SH-SY5Y (cell line): Measurements from ENCODE around the gene HACD2.

Source experiments
- GATA2 ChIP-seq: IDR thresholded peaks from 2 replicates; pipeline ENCODE4 v1.6.1; 2011; ENCODE audit warnings: mild to moderate bottlenecking, low read depth, low read length
- GATA3 ChIP-seq: IDR thresholded peaks from 2 replicates; pipeline ENCODE4 v1.6.1; 2011; ENCODE audit warnings: low read depth, mild to moderate bottlenecking, low read length, moderate library complexity

The HACD2 gene

GRCh38 chr3:123505820-123506219, 79.0 kb downstream of the HACD2 start:
- TF ChIP-seq GATA3, result no peak
- TF ChIP-seq GATA2, result no peak

DNA sequence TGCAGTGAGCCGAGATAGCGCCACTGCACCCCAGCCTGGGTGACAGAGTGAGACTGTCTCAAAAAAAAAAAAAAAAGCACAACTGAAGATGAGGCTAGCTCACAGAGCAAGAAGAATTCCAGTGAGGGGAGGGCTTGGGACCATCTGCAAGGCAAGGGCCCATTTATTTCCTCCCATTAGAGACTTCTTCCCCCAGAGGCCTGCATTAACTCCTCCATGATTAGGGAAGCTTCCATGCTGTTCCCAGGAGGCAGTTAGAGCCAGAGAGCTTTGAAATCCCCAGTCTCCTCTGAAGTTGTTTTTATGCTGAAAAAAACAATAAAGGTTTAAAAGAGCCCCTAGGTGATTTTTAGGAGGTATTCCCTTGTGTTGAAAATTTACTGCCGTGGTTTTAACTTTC, 81.7 kb downstream of the HACD2 start:
- TF ChIP-seq GATA3 (no peak), GATA2 (no peak)

- no peak for TF ChIP-seq GATA2
- TF ChIP-seq GATA3, result no peak
These were observed 85.5 kb downstream of the HACD2 start for GRCh38 chr3:123499322-123499721.

- TF ChIP-seq GATA3 (no peak), GATA2 (no peak)
These were observed 86.1 kb downstream of the HACD2 start for GRCh38 chr3:123498761-123499160.

GRCh38 chr3:123493912-123494311, 90.9 kb downstream of the HACD2 start:
- TF ChIP-seq GATA2 (no peak), GATA3 (no peak)

GRCh38 chr3:123491966-123492587, 92.8 kb downstream of the HACD2 start:
- TF ChIP-seq GATA2 (no peak), GATA3 (no peak)

DNA sequence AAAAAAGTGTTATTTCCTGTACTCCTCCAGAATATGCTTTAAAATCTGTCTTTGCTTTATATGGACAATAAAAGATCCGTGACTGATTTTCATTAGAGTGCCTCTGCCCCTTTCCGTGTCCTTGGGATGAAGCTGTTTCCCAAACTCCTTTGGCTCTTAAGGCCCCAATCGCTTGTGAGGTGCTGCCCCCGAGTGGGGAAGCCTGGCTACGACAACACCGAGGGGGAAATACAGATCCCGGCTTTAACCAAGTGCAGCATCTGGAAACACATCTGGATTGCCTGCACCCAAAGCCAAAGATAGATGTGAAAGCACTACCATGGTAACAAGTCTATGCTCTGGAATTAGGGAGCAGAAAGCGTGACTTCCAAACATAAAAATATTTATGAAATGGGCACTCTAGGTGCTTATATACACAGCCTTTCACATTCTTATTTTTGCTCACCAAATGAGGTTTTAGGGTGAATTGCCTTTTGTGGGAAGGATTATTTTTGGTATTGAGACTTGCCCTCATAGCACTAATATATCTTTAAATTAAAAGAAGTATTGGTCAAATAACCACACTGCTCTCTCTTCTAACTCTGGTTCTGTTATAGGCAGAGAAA, 95.4 kb downstream of the HACD2 start:
- TF ChIP-seq GATA2 (no peak), GATA3 (no peak)

GRCh38 chr3:123488645-123489347, 96.1 kb downstream of the HACD2 start:
- TF ChIP-seq GATA2 (no peak), GATA3 (no peak)

DNA sequence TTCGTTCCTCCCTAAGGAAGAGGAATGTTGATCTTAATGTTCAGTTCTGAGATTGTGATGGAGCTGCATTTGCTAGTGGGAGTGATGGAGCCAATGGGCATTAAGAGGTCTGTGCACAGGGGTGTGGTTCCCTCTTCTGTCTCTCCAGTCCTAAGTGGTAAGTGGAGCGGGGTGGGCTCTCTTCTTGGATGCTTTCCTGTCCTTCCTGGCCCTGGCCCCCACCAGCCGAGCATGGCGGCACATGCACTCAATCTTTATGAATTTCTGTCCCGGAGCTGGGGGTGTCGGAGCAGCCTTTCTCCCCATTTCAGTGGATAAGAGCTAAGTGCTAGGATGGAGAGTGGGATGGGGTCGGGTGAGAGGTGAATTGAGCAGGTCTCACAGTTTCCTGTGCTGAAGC, 98.4 kb downstream of the HACD2 start:
- TF ChIP-seq GATA2 (no peak), GATA3 (no peak)

GRCh38 chr3:123485551-123485950, 99.3 kb downstream of the HACD2 start:
- TF ChIP-seq GATA3 (no peak), GATA2 (no peak)

GRCh38 chr3:123483146-123483545, 101.7 kb downstream of the HACD2 start:
- no peak for TF ChIP-seq GATA3
- no peak for TF ChIP-seq GATA2

GRCh38 chr3:123481722-123482457, 103.0 kb downstream of the HACD2 start:
- TF ChIP-seq GATA3 (no peak), GATA2 (no peak)

- TF ChIP-seq GATA3, result no peak
These were observed 103.8 kb downstream of the HACD2 start for GRCh38 chr3:123481071-123481470.

DNA sequence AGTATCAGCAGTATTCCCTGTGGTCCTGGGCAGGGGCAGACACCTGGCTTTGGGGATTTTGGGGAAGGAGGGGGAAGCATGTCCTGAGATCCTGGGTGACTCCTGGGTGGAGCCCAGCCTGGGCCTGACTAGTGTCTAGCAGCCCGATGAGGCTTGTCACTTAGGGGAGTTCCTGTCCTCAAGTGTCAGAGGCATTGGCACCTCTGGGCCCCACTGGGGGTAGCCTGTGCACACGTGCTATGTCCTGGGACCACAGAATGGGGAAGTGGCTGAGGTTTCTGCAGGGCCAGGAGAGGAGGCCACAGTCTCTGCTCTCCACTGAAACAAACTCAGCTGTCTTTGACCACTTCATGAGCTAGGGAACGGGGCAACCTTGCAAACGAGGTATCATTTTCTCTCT, 104.4 kb downstream of the HACD2 start:
- TF ChIP-seq GATA2 (no peak), GATA3 (no peak)
